IPS DF 4.7 (cell line): ENCODE results near the gene GATAD2B.

Experiments
- DNase-seq: peaks from one replicate; pipeline ENCODE4 v3.0.0-alpha.2; 2013; ENCODE audit warnings: low spot score; ENCODE audit errors: extremely low read depth

Gene GATAD2B

GRCh38 chr1:153763365-153764225, 159.2 kb downstream of the GATAD2B start:
- no peak for DNase-seq

GRCh38 chr1:153760440-153760839, 162.3 kb downstream of the GATAD2B start:
- DNase-seq, result no peak
